Medulla oblongata (tissue), 1 donor: Measurements from ENCODE around the gene CES4A.
"Not testable (repeated sequence)": the region's sequence is repeated elsewhere in the genome, so short reads cannot be mapped to it uniquely, and the experiment has no call there.

Experiments
- DNase-seq: peaks from one replicate; pipeline ENCODE4 v3.0.0-alpha.2; 2015; ENCODE audit errors: extremely low spot score

CES4A gene

GRCh38 chr16:66988197-66988788 is at the start of gene CES4A:
Gene CES4A, plus strand, starts transcription at chr16:66988589. Its CDS starts 184 bp downstream, at chr16:66988773.
- no peak for DNase-seq

GRCh38 chr16:66939366-66939765 is 49.0 kb upstream of the CES4A start:
- DNase-seq: no peak

GRCh38 chr16:66940236-66940635 is 48.2 kb upstream of the CES4A start:
- DNase-seq: no peak

- no peak for DNase-seq
Observed at GRCh38 chr16:66942981-66943380, 45.4 kb upstream of the CES4A start.

- DNase-seq: no peak
Observed at GRCh38 chr16:66943426-66944053, 44.8 kb upstream of the CES4A start.

GRCh38 chr16:66944054-66944441 is 44.3 kb upstream of the CES4A start:
- no peak for DNase-seq

- not testable (repeated sequence) for DNase-seq
Observed at GRCh38 chr16:66944971-66945370, 43.4 kb upstream of the CES4A start.

- no peak for DNase-seq
Observed at GRCh38 chr16:66945939-66946338, 42.5 kb upstream of the CES4A start.

- DNase-seq: no peak
Observed at GRCh38 chr16:66946541-66946940, 41.8 kb upstream of the CES4A start.

GRCh38 chr16:66946974-66947301 is 41.5 kb upstream of the CES4A start:
- DNase-seq: no peak

GRCh38 chr16:66947302-66948065 is 40.9 kb upstream of the CES4A start:
- peak; percentile 95 for DNase-seq

- DNase-seq: peak; percentile 18
Observed at GRCh38 chr16:66948134-66948836, 40.1 kb upstream of the CES4A start.

GRCh38 chr16:66948837-66949225 is 39.6 kb upstream of the CES4A start:
- DNase-seq: no peak

- no peak for DNase-seq
Observed at GRCh38 chr16:66949472-66949871, 38.9 kb upstream of the CES4A start.

- no peak for DNase-seq
Observed at GRCh38 chr16:66950437-66950836, 38.0 kb upstream of the CES4A start.

- DNase-seq: no peak
Observed at GRCh38 chr16:66950971-66951790, 37.2 kb upstream of the CES4A start.

GRCh38 chr16:66952430-66953110 is 35.8 kb upstream of the CES4A start:
- DNase-seq: no peak

GRCh38 chr16:66953462-66954096 is 34.8 kb upstream of the CES4A start:
- no peak for DNase-seq

GRCh38 chr16:66954097-66954659 is 34.2 kb upstream of the CES4A start:
- peak; percentile 91 for DNase-seq
